ENCODE results near the gene ARMC2.

DNA sequence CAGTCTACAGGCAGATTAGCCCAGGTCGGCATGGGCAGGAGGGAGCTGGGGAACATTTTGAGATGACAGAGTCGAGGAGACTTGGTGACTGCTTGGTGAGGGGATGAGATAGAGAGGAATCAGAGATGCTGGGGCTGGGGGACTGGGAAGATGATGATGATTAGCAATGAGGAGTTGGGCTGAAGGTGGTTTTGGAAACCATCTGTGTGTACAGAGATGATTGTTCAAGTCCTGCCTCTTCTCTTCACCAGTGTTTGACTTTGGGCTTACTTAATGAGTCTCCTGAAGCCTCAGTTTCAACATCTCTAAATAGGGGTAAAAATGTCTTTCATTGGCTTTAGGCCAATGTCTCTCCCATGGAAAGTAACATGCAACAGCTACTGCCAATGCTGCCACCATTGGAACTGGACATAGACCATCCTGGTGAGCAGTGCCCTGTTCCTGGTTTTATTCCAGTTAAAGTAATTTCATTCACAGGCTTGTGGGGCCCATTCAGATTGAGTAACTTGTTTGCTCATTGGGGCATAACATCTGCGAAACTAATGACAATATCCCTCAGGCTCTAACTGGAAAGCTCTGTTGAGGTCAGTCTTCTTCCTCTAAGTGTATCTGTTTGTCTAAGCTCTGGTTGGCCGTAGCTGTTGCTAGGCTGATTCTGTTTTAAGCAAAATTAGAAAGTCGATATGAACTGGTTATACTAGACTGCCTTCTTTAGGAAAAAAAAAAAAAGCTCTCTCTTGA lies 99.1 kb downstream of the ARMC2 start:
- TF ChIP-seq, protein P1, sequence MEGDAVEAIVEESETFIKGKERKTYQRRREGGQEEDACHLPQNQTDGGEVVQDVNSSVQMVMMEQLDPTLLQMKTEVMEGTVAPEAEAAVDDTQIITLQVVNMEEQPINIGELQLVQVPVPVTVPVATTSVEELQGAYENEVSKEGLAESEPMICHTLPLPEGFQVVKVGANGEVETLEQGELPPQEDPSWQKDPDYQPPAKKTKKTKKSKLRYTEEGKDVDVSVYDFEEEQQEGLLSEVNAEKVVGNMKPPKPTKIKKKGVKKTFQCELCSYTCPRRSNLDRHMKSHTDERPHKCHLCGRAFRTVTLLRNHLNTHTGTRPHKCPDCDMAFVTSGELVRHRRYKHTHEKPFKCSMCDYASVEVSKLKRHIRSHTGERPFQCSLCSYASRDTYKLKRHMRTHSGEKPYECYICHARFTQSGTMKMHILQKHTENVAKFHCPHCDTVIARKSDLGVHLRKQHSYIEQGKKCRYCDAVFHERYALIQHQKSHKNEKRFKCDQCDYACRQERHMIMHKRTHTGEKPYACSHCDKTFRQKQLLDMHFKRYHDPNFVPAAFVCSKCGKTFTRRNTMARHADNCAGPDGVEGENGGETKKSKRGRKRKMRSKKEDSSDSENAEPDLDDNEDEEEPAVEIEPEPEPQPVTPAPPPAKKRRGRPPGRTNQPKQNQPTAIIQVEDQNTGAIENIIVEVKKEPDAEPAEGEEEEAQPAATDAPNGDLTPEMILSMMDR (IDR thresholded peaks at IDR 0.05 in 8 of 11, conservative IDR thresholded peaks at IDR 0.05 in 3 of 11) = no peak
- TF ChIP-seq POLR2A (IDR thresholded peaks at IDR 0.05) (no peak), POLR2AphosphoS5 (IDR thresholded peaks at IDR 0.05) (no peak)
